Measurements from ENCODE around the gene SALL3.

The SALL3 gene

GRCh38 chr18:78972930-78973331 lies 6.7 kb upstream of the SALL3 start:
- no peaks in the 10 kb centered on the region for H3K9me3 ChIP-seq (ENCODE audit: control insufficient read depth, insufficient read depth, low read depth, low read length)
- H3K4me3 ChIP-seq (ENCODE audit: low read depth, low read length) = no peak overlapping the region
- ChIA-PET CTCF (no interaction called here), POLR2A (no interaction called here)
- H3K4me1 ChIP-seq (ENCODE audit: control insufficient read depth, insufficient read depth, low read length) = no peaks in the 10 kb centered on the region
- no peak overlapping the region for H3K27ac ChIP-seq (ENCODE audit: extremely low read depth, low read depth, low read length)
- H3K36me3 ChIP-seq (ENCODE audit: control insufficient read depth in 2 of 2, insufficient read depth in 1 of 2, low read length in 2 of 2) = no peaks in the 10 kb centered on the region
- TF ChIP-seq ZNF501 (tag by site-specific recombination; IDR thresholded peaks at IDR 0.05) (no peak), OSR2 (tag by site-specific recombination; IDR thresholded peaks at IDR 0.05) (no peak), ZNF239 (tag by site-specific recombination; IDR thresholded peaks at IDR 0.05) (no peak), GLI2 (tag by site-specific recombination; IDR thresholded peaks at IDR 0.05; ENCODE audit: borderline replicate concordance, low read depth) (no peak), ZNF76 (tag by site-specific recombination; IDR thresholded peaks at IDR 0.05; ENCODE audit: borderline replicate concordance, low read depth) (no peak), PRDM6 (tag by site-specific recombination; IDR thresholded peaks at IDR 0.05) (no peak), ZNF518A (tag by site-specific recombination; conservative IDR thresholded peaks at IDR 0.05; ENCODE audit: low read depth) (no peak), OVOL3 (tag by site-specific recombination; IDR thresholded peaks at IDR 0.05) (no peak), KLF17 (tag by site-specific recombination; IDR thresholded peaks at IDR 0.05) (no peak), SP2 (tag by site-specific recombination; IDR thresholded peaks at IDR 0.05) (no peak), ZBTB10 (tag by site-specific recombination; IDR thresholded peaks at IDR 0.05) (no peak), ZNF473 (tag by site-specific recombination; IDR thresholded peaks at IDR 0.05) (no peak), ZNF645 (tag by site-specific recombination; IDR thresholded peaks at IDR 0.05) (no peak), ZNF121 (tag by site-specific recombination; IDR thresholded peaks at IDR 0.05) (no peak), PATZ1 (tag by site-specific recombination; IDR thresholded peaks at IDR 0.05) (no peak), PBX3 (CRISPR knock-in tag; IDR thresholded peaks at IDR 0.05) (no peak), ZNF280D (tag by site-specific recombination; IDR thresholded peaks at IDR 0.05) (no peak), ZNF610 (tag by site-specific recombination; IDR thresholded peaks at IDR 0.05; ENCODE audit: borderline replicate concordance) (no peak)
